Urinary bladder (tissue), 4 donors: ENCODE data around the gene OR52J3. TPM values are rescaled to one million over a fixed set of nuclear protein-coding genes. Genes with fewer than 3 reads are reported as not detected.

Experiments used
- DNase-seq: peaks from one replicate; pipeline ENCODE4 v3.0.0-alpha.2; 2015; ENCODE audit errors: extremely low spot score
- H3K27ac ChIP-seq: one replicate; pipeline ENCODE4 v1.5.1; 2013; ENCODE audit warnings: low read depth, mild to moderate bottlenecking, moderate library complexity
- H3K36me3 ChIP-seq: one replicate; pipeline ENCODE4 v1.6.1; 2013; ENCODE audit warnings: mild to moderate bottlenecking, moderate library complexity; ENCODE audit not compliant: insufficient read depth
- H3K4me1 ChIP-seq: one replicate; pipeline ENCODE4 v1.6.1; 2013; ENCODE audit warnings: mild to moderate bottlenecking, moderate library complexity; ENCODE audit not compliant: insufficient read depth
- H3K4me3 ChIP-seq: one replicate; pipeline ENCODE4 v1.5.1; 2013; ENCODE audit warnings: low read depth, low read length
- WGBS: extraction: QIAGEN DNeasy Blood & Tissue Kit; methylation state at CpG from one replicate; pipeline ENCODE4 v1.1.7; 2013; 5-methylcytosine and 5-hydroxymethylcytosine counted together
- polyA plus RNA-seq: library from polyadenylated mRNA; stranded (reverse); fragments of 200-250 nt; gene quantifications from one replicate; pipeline ENCODE4 v1.2.3, GENCODE V29; 2013
- total RNA-seq: library from RNA; depleted of rRNA; stranded (reverse); fragments of >200 nt; gene quantifications from one replicate; pipeline ENCODE4 v1.2.3, GENCODE V29; 2014
- donor health status: healthy with polysubstance abuse.
- donor health status: healthy.

OR52J3 gene
- total and polyA plus RNA-seq, 2 donors: not detected

GRCh38 chr11:5059391-5059790 lies 13.1 kb downstream of the OR52J3 start, which contains the start of gene OR52E2:
Gene OR52E2, minus strand, starts transcription at chr11:5059627. Its CDS starts 0 bp downstream, at chr11:5059627.
- Histone ChIP-seq H3K36me3 (no peaks in the 10 kb centered on the region), H3K4me1 (no peaks in the 10 kb centered on the region), H3K4me3 (no peak within 1 kb of the TSS), H3K27ac (no peak within 1 kb of the TSS)
- WGBS: 78% methylated on average over 3 of the region's 3 CpGs
- no peak for DNase-seq

DNA sequence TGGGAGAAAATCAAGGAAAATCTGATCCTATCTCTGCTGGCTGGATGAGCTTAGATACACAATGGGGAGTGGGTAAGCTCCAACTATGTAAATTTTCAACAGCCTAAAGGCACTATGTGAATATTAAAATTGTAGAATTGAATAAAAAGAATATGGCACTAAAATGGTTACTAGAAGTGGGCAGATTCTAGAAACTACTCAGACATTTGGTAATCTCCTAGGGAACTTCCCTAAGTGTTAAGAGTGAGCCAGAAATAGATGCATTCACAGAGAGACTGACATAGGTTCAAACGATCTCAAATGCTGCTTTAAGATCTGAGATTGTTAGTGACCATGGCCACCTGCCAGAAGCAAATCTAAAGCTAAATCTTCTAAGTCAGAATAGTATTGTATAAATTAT lies 18.7 kb downstream of the OR52J3 start:
- Histone ChIP-seq H3K4me3 (no peak overlapping the region), H3K27ac (no peak overlapping the region), H3K4me1 (no peaks in the 10 kb centered on the region), H3K36me3 (no peaks in the 10 kb centered on the region)
- no peak for DNase-seq
- 16% methylated on average over 1 of the region's 1 CpG for WGBS

DNA sequence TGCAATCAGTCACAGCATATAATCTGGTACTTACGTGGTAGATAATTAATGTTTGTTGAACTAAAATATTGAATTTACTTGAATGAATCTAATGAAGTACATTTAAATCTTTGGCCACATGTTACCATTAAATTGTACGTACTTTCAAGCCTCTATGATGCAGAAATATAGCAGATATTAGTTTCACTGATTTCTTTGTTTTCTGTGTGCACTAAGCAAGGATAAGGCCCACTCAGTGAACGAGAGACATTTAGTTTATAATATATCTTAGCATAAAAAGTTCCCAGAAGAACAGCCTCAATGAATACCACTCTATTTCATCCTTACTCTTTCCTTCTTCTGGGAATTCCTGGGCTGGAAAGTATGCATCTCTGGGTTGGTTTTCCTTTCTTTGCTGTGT lies 22.9 kb downstream of the OR52J3 start, which contains the start of gene OR52E1:
OR52E1 (plus strand) TSS at position 301 of the 400 bp plus-strand sequence.
- Histone ChIP-seq H3K36me3 (no peaks in the 10 kb centered on the region), H3K27ac (no peak within 1 kb of the TSS), H3K4me1 (no peaks in the 10 kb centered on the region), H3K4me3 (no peak within 1 kb of the TSS)
- DNase-seq: no peak
- 62% methylated on average over 3 of the region's 3 CpGs for WGBS

- no peak for DNase-seq
- no peak overlapping the region for H3K27ac ChIP-seq
- 57% methylated on average over 3 of the region's 3 CpGs for WGBS
- H3K4me1 ChIP-seq: no peaks in the 10 kb centered on the region
- no peak overlapping the region for H3K4me3 ChIP-seq
- H3K36me3 ChIP-seq: no peaks in the 10 kb centered on the region
Observed at GRCh38 chr11:5071799-5072198, 25.5 kb downstream of the OR52J3 start.

- no peaks in the 10 kb centered on the region for H3K36me3 ChIP-seq
- no peak overlapping the region for H3K27ac ChIP-seq
- no peaks in the 10 kb centered on the region for H3K4me1 ChIP-seq
- 67% methylated on average over 2 of the region's 2 CpGs for WGBS
- no peak for DNase-seq
- no peak overlapping the region for H3K4me3 ChIP-seq
Observed at GRCh38 chr11:5081405-5081804, 35.1 kb downstream of the OR52J3 start.

- Histone ChIP-seq H3K4me1 (no peaks in the 10 kb centered on the region), H3K4me3 (no peak overlapping the region), H3K27ac (no peak overlapping the region), H3K36me3 (no peaks in the 10 kb centered on the region)
- DNase-seq: no peak
Observed at GRCh38 chr11:5083602-5084001, 37.3 kb downstream of the OR52J3 start.

DNA sequence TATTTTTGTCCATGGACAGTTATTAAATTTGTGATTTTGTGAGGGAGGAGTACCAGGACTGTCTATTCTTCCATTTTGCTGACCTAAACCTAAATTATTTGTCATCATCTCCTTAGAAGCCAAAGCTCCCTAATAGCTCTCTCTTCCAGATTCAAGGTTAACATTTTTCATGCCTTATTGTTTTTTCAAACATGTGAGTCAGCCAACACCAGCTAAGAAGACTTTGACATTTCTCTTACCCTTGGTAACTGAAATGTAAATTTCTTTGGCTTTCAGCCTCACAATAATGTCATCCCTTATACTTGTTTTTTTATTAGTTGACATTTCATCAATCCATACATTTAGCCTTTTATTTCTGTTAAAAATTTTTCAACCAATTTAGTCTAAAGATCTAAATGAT lies 42.2 kb downstream of the OR52J3 start:
- Histone ChIP-seq H3K36me3 (no peaks in the 10 kb centered on the region), H3K4me3 (no peak overlapping the region), H3K4me1 (no peaks in the 10 kb centered on the region), H3K27ac (no peak overlapping the region)
- DNase-seq: no peak

- no peaks in the 10 kb centered on the region for H3K36me3 ChIP-seq
- H3K4me3 ChIP-seq: no peak overlapping the region
- 93% methylated on average over 1 of the region's 1 CpG for WGBS
- DNase-seq: no peak
- H3K27ac ChIP-seq: no peak overlapping the region
- H3K4me1 ChIP-seq: no peaks in the 10 kb centered on the region
Observed at GRCh38 chr11:5090668-5091067, 44.3 kb downstream of the OR52J3 start.

DNA sequence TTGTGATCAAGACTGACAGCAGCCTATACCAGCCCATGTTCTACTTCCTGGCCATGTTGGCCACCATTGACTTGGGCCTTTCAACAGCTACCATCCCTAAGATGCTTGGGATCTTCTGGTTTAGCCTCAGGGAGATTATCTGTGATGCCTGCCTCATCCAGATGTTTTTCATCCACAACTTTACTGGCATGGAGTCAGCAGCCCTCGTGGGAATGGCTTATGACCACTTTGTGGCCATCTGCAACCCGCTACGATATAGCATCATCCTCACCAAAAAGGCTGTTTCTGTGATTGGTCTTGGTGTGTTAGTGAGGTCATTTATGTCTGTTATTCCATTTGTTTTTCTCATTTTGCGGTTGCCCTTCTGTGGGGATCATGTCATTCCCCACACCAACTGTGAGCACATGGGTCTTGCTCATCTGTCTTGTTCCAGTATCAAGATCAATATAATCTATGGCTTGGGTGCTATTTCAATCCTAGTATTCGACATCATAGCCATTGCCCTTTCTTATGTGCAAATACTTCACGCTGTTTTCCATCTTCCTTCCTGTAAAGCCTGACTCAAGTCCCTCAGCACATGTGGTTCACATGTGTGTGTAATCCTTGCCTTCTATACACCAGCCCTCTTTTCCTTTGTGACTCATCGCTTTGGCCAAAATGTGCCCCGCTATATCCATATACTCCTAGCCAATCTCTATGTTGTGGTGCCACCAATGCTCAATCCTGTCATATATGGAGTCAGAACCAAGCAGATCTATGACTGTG lies 46.7 kb downstream of the OR52J3 start:
- WGBS: 79% methylated on average over 8 of the region's 8 CpGs

GRCh38 chr11:5096011-5096410 lies 49.7 kb downstream of the OR52J3 start:
- H3K4me3 ChIP-seq: no peak overlapping the region
- no peak overlapping the region for H3K27ac ChIP-seq
- 64% methylated on average over 2 of the region's 2 CpGs for WGBS
- H3K4me1 ChIP-seq: no peaks in the 10 kb centered on the region
- no peak for DNase-seq
- no peaks in the 10 kb centered on the region for H3K36me3 ChIP-seq

More for the DNA sequence above, 46.7 kb downstream of the OR52J3 start:
- H3K36me3 ChIP-seq: no peaks in the 10 kb centered on the region
- no peak overlapping the region for H3K4me3 ChIP-seq
- H3K27ac ChIP-seq: no peak overlapping the region
- no peak for DNase-seq
- H3K4me1 ChIP-seq: no peaks in the 10 kb centered on the region

Other genes with a start within 250 kb of the OR52J3 start
- not detected for gene OR52R1, start 242.1 kb upstream of the OR52J3 start, total RNA-seq
- not detected for gene OR52R1, start 242.1 kb upstream of the OR52J3 start, polyA plus RNA-seq
- not detected for gene OR51F2, start 225.2 kb upstream of the OR52J3 start, total RNA-seq
- not detected for gene OR51F2, start 225.2 kb upstream of the OR52J3 start, polyA plus RNA-seq
- not detected for gene OR51S1, start 197.3 kb upstream of the OR52J3 start, total RNA-seq
- gene OR51S1, start 197.3 kb upstream of the OR52J3 start, polyA plus RNA-seq: not detected
- not detected for gene OR51T1, start 164.6 kb upstream of the OR52J3 start, total RNA-seq
- not detected for gene OR51T1, start 164.6 kb upstream of the OR52J3 start, polyA plus RNA-seq
- gene OR51A7, start 142.7 kb upstream of the OR52J3 start, total RNA-seq: not detected
- not detected for gene OR51A7, start 142.7 kb upstream of the OR52J3 start, polyA plus RNA-seq
- not detected for gene OR51G2, start 127.2 kb upstream of the OR52J3 start, total RNA-seq
- not detected for gene OR51G2, start 127.2 kb upstream of the OR52J3 start, polyA plus RNA-seq
- gene OR51G1, start 122.2 kb upstream of the OR52J3 start, total RNA-seq: not detected
- not detected for gene OR51G1, start 122.2 kb upstream of the OR52J3 start, polyA plus RNA-seq
- not detected for gene OR51A4, start 98.9 kb upstream of the OR52J3 start, total RNA-seq
- gene OR51A4, start 98.9 kb upstream of the OR52J3 start, polyA plus RNA-seq: not detected
- not detected for gene OR51A2, start 90.8 kb upstream of the OR52J3 start, total RNA-seq
- not detected for gene OR51A2, start 90.8 kb upstream of the OR52J3 start, polyA plus RNA-seq
- not detected for gene OR51L1, start 51.7 kb upstream of the OR52J3 start, total RNA-seq
- not detected for gene OR51L1, start 51.7 kb upstream of the OR52J3 start, polyA plus RNA-seq
- gene OR52E2, start 13.1 kb downstream of the OR52J3 start, total RNA-seq: not detected
- gene OR52E2, start 13.1 kb downstream of the OR52J3 start, polyA plus RNA-seq: not detected
- gene OR52E1, start 23.0 kb downstream of the OR52J3 start, total RNA-seq: not detected
- not detected for gene OR52E1, start 23.0 kb downstream of the OR52J3 start, polyA plus RNA-seq
- not detected for gene OR52A5, start 91.8 kb downstream of the OR52J3 start, total RNA-seq
- gene OR52A5, start 91.8 kb downstream of the OR52J3 start, polyA plus RNA-seq: not detected
- gene OR52A1, start 108.2 kb downstream of the OR52J3 start, total RNA-seq: not detected
- not detected for gene OR52A1, start 108.2 kb downstream of the OR52J3 start, polyA plus RNA-seq
- gene OR51V1, start 154.2 kb downstream of the OR52J3 start, total RNA-seq: not detected
- gene OR51V1, start 154.2 kb downstream of the OR52J3 start, polyA plus RNA-seq: not detected
- gene HBB, start 180.5 kb downstream of the OR52J3 start, total RNA-seq: 394 TPM
- 10.1 TPM for gene HBB, start 180.5 kb downstream of the OR52J3 start, polyA plus RNA-seq
- not detected for gene HBD, start 188.0 kb downstream of the OR52J3 start, total RNA-seq
- gene HBD, start 188.0 kb downstream of the OR52J3 start, polyA plus RNA-seq: not detected
- gene HBG1, start 203.3 kb downstream of the OR52J3 start, total RNA-seq: 39.3 TPM
- not detected for gene HBG1, start 203.3 kb downstream of the OR52J3 start, polyA plus RNA-seq
- 2,457 TPM for gene HBG2, start 208.3 kb downstream of the OR52J3 start, total RNA-seq
- gene HBG2, start 208.3 kb downstream of the OR52J3 start, polyA plus RNA-seq: not detected
- gene HBE1, start 223.4 kb downstream of the OR52J3 start, total RNA-seq: 3.0 TPM
- gene HBE1, start 223.4 kb downstream of the OR52J3 start, polyA plus RNA-seq: 0.18 TPM